GM13976 (cell line): Measurements from ENCODE around the gene CD3G.

Experiments used
- DNase-seq: peaks from one replicate; pipeline ENCODE4 v3.0.0; 2012; ENCODE audit warnings: low spot score
- CTCF ChIP-seq: IDR thresholded peaks from 2 replicates; pipeline ENCODE4 v1.5.1; 2012; ENCODE audit warnings: borderline replicate concordance, mild to moderate bottlenecking; ENCODE audit not compliant: insufficient read depth; ENCODE audit errors: extremely low read depth, missing control alignments, control extremely low read depth
- in situ Hi-C: fragments of 300-500 bp; cut with MboI; formaldehyde crosslinking; loops from one replicate; pipeline ENCODE4 v1.12.0; 2022; ENCODE audit warnings: low sequenced_read_pairs, mixed read lengths, inconsistent platforms; ENCODE audit not compliant: unreplicated experiment

Gene CD3G

GRCh38 chr11:118382954-118383353 lies 38.8 kb downstream of the CD3G start:
- in situ Hi-C loops: loop anchor here (25.0 kb wide), 1 partner anchor 104 kb away; no protein-coding TSS in a partner anchor
- TF ChIP-seq CTCF: no peak
- DNase-seq: no peak

- in situ Hi-C loops: loop anchor here (25.0 kb wide), 1 partner anchor 104 kb away; no protein-coding TSS in a partner anchor
- DNase-seq: no peak
- no peak for TF ChIP-seq CTCF
These were observed 39.5 kb downstream of the CD3G start for GRCh38 chr11:118383657-118384056.

- in situ Hi-C loops: loop anchor here (25.0 kb wide), 1 partner anchor 91 kb away; no protein-coding TSS in a partner anchor
- no peak for DNase-seq
- TF ChIP-seq CTCF: no peak
These were observed 52.0 kb downstream of the CD3G start for GRCh38 chr11:118396097-118396501.

GRCh38 chr11:118397448-118397847 lies 53.3 kb downstream of the CD3G start:
- no peak for DNase-seq
- TF ChIP-seq CTCF: no peak
- in situ Hi-C loops: loop anchor here (25.0 kb wide), 1 partner anchor 90 kb away; no protein-coding TSS in a partner anchor

- in situ Hi-C loops: loop anchor here (25.0 kb wide), 1 partner anchor 88 kb away; no protein-coding TSS in a partner anchor
- peak; percentile 20 for DNase-seq
These were observed 54.8 kb downstream of the CD3G start for GRCh38 chr11:118398791-118399559.

More at GRCh38 chr11:118398791-118399559, 54.8 kb downstream of the CD3G start:
- no peak for TF ChIP-seq CTCF
